Nephron progenitor cell (in vitro differentiated cells): ENCODE data around the gene FBXO15.
A peak's percentile ranks its signal among the peaks of the same experiment; 100 is the strongest.

Experiments
- DNase-seq: peaks from one replicate; pipeline ENCODE4 v3.0.0; 2021
- H3K27ac Mint-ChIP-seq: 2 replicates; pipeline ENCODE4 v1.8.0; 2021; ENCODE audit warnings: mild to moderate bottlenecking, moderate library complexity, mixed read lengths
- H3K27me3 Mint-ChIP-seq: 2 replicates; pipeline ENCODE4 v1.8.0; 2021; ENCODE audit warnings: mild to moderate bottlenecking, low read depth, mixed read lengths; ENCODE audit not compliant: poor library complexity
- H3K36me3 Mint-ChIP-seq: 2 replicates; pipeline ENCODE4 v1.8.0; 2021; ENCODE audit warnings: low read depth, mixed read lengths
- H3K4me1 Mint-ChIP-seq: 2 replicates; pipeline ENCODE4 v1.8.0; 2021; ENCODE audit warnings: mixed read lengths
- H3K4me3 Mint-ChIP-seq: 2 replicates; pipeline ENCODE4 v1.8.0; 2021; ENCODE audit warnings: mild to moderate bottlenecking, moderate library complexity, mixed read lengths
- H3K9me3 Mint-ChIP-seq: 2 replicates; pipeline ENCODE4 v1.8.0; 2021; ENCODE audit warnings: mild to moderate bottlenecking, moderate library complexity, mixed read lengths
- TF ChIP-seq, protein P1 (sequence below): fragments of 200-600 bp; sonication (generic); IDR thresholded peaks from 2 replicates; pipeline ENCODE4 v1.5.0; 2021; ENCODE audit warnings: antibody characterized with exemption

Gene FBXO15

DNA sequence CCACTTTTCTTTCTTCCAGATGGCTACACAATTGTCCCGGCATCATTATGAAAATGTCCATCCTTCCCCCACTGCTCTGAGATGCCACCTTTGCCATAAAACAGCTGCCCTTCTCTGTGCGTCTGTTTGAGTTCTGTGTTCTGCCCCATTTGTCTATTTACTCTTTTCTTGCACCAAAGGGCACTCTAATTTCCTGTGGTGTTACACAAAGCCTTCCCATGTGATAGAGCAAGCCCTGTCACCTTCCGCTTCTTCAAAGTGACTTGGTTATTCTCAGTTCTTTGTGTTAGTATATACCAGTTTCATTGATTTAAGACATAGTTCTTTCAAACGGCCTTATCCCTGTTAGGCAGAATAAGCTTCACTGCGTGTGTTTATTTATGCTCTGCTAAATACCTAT lies 84.1 kb downstream of the FBXO15 start:
- no peak overlapping the region for H3K4me3 Mint-ChIP-seq
- no peaks in the 10 kb centered on the region for H3K9me3 Mint-ChIP-seq
- peaks cover 3% of the 10 kb centered on the region for H3K27me3 Mint-ChIP-seq
- no peak overlapping the region for H3K27ac Mint-ChIP-seq
- DNase-seq: no peak
- TF ChIP-seq, protein P1, sequence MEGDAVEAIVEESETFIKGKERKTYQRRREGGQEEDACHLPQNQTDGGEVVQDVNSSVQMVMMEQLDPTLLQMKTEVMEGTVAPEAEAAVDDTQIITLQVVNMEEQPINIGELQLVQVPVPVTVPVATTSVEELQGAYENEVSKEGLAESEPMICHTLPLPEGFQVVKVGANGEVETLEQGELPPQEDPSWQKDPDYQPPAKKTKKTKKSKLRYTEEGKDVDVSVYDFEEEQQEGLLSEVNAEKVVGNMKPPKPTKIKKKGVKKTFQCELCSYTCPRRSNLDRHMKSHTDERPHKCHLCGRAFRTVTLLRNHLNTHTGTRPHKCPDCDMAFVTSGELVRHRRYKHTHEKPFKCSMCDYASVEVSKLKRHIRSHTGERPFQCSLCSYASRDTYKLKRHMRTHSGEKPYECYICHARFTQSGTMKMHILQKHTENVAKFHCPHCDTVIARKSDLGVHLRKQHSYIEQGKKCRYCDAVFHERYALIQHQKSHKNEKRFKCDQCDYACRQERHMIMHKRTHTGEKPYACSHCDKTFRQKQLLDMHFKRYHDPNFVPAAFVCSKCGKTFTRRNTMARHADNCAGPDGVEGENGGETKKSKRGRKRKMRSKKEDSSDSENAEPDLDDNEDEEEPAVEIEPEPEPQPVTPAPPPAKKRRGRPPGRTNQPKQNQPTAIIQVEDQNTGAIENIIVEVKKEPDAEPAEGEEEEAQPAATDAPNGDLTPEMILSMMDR: no peak
- H3K4me1 Mint-ChIP-seq: peaks cover 7% of the 10 kb centered on the region
- no peaks in the 10 kb centered on the region for H3K36me3 Mint-ChIP-seq

DNA sequence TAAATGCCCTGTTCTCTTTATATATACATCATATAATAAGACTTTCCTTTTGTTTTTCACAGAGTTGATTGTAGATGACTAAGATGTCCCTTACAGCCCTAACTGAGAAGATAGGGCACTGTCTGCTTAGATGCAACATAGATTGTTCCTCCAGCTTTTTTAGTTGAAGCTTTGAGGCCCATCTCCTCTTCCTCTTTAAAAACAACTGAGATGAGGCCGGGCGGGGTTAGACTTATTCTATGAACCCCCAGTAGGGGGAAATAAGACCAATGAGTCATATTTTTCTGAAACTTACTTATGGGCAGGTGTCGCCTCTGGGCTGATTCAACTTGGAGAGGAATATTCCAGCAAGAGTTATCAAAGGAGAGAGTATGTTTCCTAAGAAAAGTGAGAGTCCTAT lies 84.6 kb downstream of the FBXO15 start:
- peaks cover 7% of the 10 kb centered on the region for H3K4me1 Mint-ChIP-seq
- no peak overlapping the region for H3K27ac Mint-ChIP-seq

DNA sequence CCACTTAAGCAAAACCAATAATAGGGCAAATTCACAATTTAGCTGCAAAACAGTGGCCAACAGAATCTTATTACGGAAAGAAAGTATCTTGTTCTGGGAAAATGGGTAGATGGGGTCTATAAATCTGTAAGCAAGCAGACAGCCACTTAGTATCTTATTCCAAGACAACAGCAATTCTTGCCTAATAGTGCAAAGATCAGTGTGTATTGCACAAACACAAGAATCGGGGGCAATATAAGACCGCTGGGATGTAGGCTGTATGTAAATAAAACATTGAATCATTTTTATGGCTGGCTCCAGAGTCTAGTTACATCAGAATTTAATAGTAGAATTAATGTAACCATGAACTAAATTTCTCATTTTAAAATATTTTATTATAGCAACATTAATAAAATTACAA lies 85.6 kb downstream of the FBXO15 start:
- Mint-ChIP-seq H3K4me1 (peaks cover 7% of the 10 kb centered on the region), H3K4me3 (no peak overlapping the region), H3K27me3 (peaks cover 3% of the 10 kb centered on the region), H3K27ac (no peak overlapping the region), H3K9me3 (peaks cover 11% of the 10 kb centered on the region), H3K36me3 (no peaks in the 10 kb centered on the region)
- no peak for DNase-seq
- TF ChIP-seq, protein P1: no peak

More for the DNA sequence above, 84.6 kb downstream of the FBXO15 start:
- Mint-ChIP-seq H3K36me3 (no peaks in the 10 kb centered on the region), H3K4me3 (no peak overlapping the region), H3K27me3 (peaks cover 3% of the 10 kb centered on the region), H3K9me3 (peaks cover 2% of the 10 kb centered on the region)
- TF ChIP-seq, protein P1: no peak
- no peak for DNase-seq

DNA sequence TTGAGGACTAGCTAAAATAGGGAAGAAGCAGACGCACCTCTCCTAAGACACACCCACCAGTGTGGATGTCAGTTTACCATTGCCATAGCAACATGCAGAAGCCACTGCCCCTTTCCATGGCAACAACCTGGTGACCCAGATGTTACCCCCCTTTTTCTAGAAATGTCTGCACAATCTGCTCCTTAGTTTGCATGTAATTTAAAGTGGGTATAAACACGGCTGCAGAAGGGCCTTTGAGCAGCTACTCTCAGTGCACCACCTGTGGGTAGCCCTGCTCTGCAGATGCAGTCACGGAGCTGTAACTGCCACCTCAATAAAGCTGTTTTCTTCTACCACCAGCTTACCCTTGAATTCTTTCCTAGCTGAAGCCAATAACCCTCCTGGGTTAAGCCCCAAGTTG lies 87.1 kb downstream of the FBXO15 start:
- peaks cover 7% of the 10 kb centered on the region for H3K4me1 Mint-ChIP-seq
- H3K4me3 Mint-ChIP-seq: no peak overlapping the region
- DNase-seq: no peak
- peaks cover 3% of the 10 kb centered on the region for H3K27me3 Mint-ChIP-seq
- H3K9me3 Mint-ChIP-seq: peaks cover 24% of the 10 kb centered on the region
- TF ChIP-seq, protein P1: no peak
- no peaks in the 10 kb centered on the region for H3K36me3 Mint-ChIP-seq
- no peak overlapping the region for H3K27ac Mint-ChIP-seq

DNA sequence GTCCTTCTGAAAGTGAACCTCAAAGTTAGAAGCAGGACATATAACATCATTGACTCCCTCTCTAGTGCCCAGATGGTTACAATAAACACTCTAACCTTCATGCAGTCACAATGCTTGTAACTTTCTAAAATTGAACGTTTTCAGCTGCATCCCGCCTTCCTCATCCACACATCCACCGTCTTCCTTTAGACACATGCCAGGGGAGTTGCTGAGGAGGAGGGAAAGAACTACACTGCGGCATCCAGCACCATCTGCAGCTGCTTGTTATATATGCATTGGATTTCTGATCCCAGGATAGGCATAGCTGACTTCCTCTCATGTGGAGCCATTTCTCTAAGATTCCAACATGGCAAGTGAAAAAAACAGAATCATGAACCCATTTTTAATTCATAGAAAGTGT lies 96.8 kb downstream of the FBXO15 start:
- H3K27me3 Mint-ChIP-seq: no peaks in the 10 kb centered on the region
- H3K36me3 Mint-ChIP-seq: no peaks in the 10 kb centered on the region
- DNase-seq: no peak
- no peak overlapping the region for H3K4me3 Mint-ChIP-seq
- TF ChIP-seq, protein P1: no peak
- no peak overlapping the region for H3K27ac Mint-ChIP-seq
- H3K9me3 Mint-ChIP-seq: peaks cover 24% of the 10 kb centered on the region
- no peaks in the 10 kb centered on the region for H3K4me1 Mint-ChIP-seq

DNA sequence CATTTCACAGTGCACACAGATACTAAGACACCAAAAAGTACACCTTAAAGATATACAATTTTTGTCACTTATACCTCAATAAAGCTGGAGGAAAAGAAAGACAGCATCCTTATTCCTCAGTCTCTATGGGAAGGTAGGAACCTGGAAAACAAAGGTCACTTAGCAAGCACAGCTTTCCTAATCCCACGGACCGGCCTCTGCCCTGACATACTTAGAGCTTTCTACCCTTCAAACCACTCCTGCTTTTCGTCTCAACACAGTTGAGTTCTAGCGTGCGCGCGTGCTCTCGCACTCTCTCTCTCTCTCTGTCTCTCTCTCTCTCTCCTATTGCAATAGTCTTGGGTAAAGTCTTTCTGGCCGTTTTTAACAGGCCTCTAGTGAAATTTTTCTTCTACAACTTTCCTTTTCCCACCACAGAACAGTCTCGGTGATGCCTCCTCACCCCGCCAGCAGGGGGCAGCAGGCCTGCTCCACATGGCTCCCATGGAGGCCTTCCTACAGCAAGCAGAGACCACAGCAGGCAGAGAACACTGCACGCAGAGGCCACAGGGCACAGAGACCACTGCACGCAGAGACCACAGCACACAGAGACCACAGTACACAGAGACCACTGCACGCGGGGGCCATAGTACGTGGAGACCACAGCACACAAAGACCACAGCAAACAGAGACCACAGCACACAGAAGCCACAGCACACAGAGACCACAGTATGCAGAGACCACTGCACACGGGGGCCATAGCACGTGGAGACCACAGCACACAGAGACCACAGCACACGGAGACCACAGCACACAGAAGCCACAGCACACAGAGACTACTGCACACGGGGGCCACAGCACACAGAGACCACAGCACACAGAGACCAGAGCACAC lies 106.9 kb downstream of the FBXO15 start:
- DNase-seq: peak; percentile 61
- H3K9me3 Mint-ChIP-seq: peaks cover 7% of the 10 kb centered on the region
- TF ChIP-seq, protein P1: peak; percentile 42
- no peak overlapping the region for H3K4me3 Mint-ChIP-seq
- H3K27me3 Mint-ChIP-seq: no peaks in the 10 kb centered on the region
- no peaks in the 10 kb centered on the region for H3K4me1 Mint-ChIP-seq
- H3K27ac Mint-ChIP-seq: no peak overlapping the region
- no peaks in the 10 kb centered on the region for H3K36me3 Mint-ChIP-seq
